Natural killer cell (primary cell): ENCODE data around the gene PPP4C. TPM values are rescaled to one million over a fixed set of nuclear protein-coding genes. Genes with fewer than 3 reads are reported as not detected.

ENCODE experiments used
- ATAC-seq, 3 donors: fragments of 150-1000 bp in 2 of 3; fragments of 200-7000 bp in 1 of 3; cut with Tn5 transposase; 1 replicate in 1 of 3; 2 replicates in 2 of 3; pipeline ENCODE4 v1.10.0; 2021; ENCODE audit warnings: mild to moderate bottlenecking in 2 of 3, moderate library complexity in 2 of 3
- DNase-seq, 2 donors: peaks; one replicate each; pipeline versions ENCODE4 v3.0.0 to v3.0.0-alpha.2; 2013 to 2021; ENCODE audit warnings: mixed read lengths in 1 of 2
- H3K27ac ChIP-seq: one replicate; pipeline ENCODE4 v1.5.1; 2013; ENCODE audit warnings: mild to moderate bottlenecking, low read length
- H3K27me3 ChIP-seq: one replicate; pipeline ENCODE4 v1.6.1; 2013; ENCODE audit warnings: low read length; ENCODE audit not compliant: control insufficient read depth, insufficient read depth
- H3K36me3 ChIP-seq: one replicate; pipeline ENCODE4 v1.6.1; 2013; ENCODE audit warnings: low read length; ENCODE audit not compliant: control insufficient read depth, insufficient read depth
- H3K4me1 ChIP-seq: one replicate; pipeline ENCODE4 v1.6.1; 2013; ENCODE audit warnings: low read length; ENCODE audit not compliant: control insufficient read depth, insufficient read depth
- H3K4me3 ChIP-seq: one replicate; pipeline ENCODE4 v1.5.1; 2013; ENCODE audit warnings: low read length
- H3K9me3 ChIP-seq: one replicate; pipeline ENCODE4 v1.6.1; 2013; ENCODE audit warnings: low read length; ENCODE audit not compliant: control insufficient read depth, insufficient read depth
- H3K27ac Mint-ChIP-seq, 2 donors: one replicate each; pipeline ENCODE4 v1.8.0; 2022; ENCODE audit warnings: mild to moderate bottlenecking in 2 of 2, mixed read lengths in 2 of 2, moderate library complexity in 1 of 2
- H3K27me3 Mint-ChIP-seq, 2 donors: one replicate each; pipeline ENCODE4 v1.8.0; 2022; ENCODE audit warnings: low read depth in 2 of 2, mixed read lengths in 2 of 2
- H3K36me3 Mint-ChIP-seq: one replicate; pipeline ENCODE4 v1.8.0; 2022; ENCODE audit warnings: mixed read lengths
- H3K4me1 Mint-ChIP-seq, 2 donors: one replicate each; pipeline ENCODE4 v1.8.0; 2022; ENCODE audit warnings: mixed read lengths in 2 of 2
- H3K4me3 Mint-ChIP-seq: one replicate; pipeline ENCODE4 v1.8.0; 2022; ENCODE audit warnings: mild to moderate bottlenecking, moderate library complexity, mixed read lengths
- H3K9me3 Mint-ChIP-seq, 2 donors: one replicate each; pipeline ENCODE4 v1.8.0; 2022; ENCODE audit warnings: mixed read lengths in 2 of 2
- CTCF ChIP-seq: fragments of 200-600 bp; IDR thresholded peaks from one replicate; pipeline ENCODE4 v1.8.0; 2022; ENCODE audit warnings: antibody characterized with exemption
- WGBS: methylation state at CpG from one replicate; pipeline ENCODE4 v1.1.7; 2013; ENCODE audit warnings: missing lambda C conversion rate; ENCODE audit not compliant: insufficient coverage; 5-methylcytosine and 5-hydroxymethylcytosine counted together
- intact Hi-C: fragments of 100-400 bp; cut with micrococcal nuclease; formaldehyde crosslinking; loops from one replicate; pipeline ENCODE4 v1.14.2; 2022
- total RNA-seq, 4 donors: library from RNA; stranded (reverse); fragments of 120-200 nt in 1 of 4; gene quantifications; one replicate each; pipeline versions ENCODE4 v1.2.3 to v1.2.4, GENCODE V29; 2013 to 2022

Gene PPP4C
- total RNA-seq, 3 donors from 2014 or later (not counting 1 experiment from before 2014, with no cell fraction given): 119 to 132 (median 130) TPM

GRCh38 chr16:30076276-30076791 is 540 bp downstream of the PPP4C start:
- H3K27ac Mint-ChIP-seq: peak overlapping the region; percentile 94 to 95
- H3K27ac ChIP-seq: peak overlapping the region; percentile 83
- 1% methylated on average over 33 of the region's 33 CpGs for WGBS
- intact Hi-C loops: no loop called here
- no peaks in the 10 kb centered on the region for H3K9me3 ChIP-seq
- peak in 1 of 2 donors; percentile 52 for DNase-seq
- H3K36me3 ChIP-seq: peaks cover 39% of the 10 kb centered on the region
- H3K9me3 Mint-ChIP-seq: no peaks in the 10 kb centered on the region
- ATAC-seq: peak; percentile 43 to 57 (median 49)
- H3K4me3 Mint-ChIP-seq: peak overlapping the region; percentile 98
- peak overlapping the region; percentile 89 for H3K4me3 ChIP-seq
- H3K36me3 Mint-ChIP-seq: no peaks in the 10 kb centered on the region
- peaks cover 37% of the 10 kb centered on the region for H3K4me1 ChIP-seq
- peaks cover 22 to 47% of the 10 kb centered on the region in 2 donors for H3K4me1 Mint-ChIP-seq
- no peak for TF ChIP-seq CTCF
- H3K27me3 Mint-ChIP-seq: no peaks in the 10 kb centered on the region
- H3K27me3 ChIP-seq: no peaks in the 10 kb centered on the region

- no peak for ATAC-seq
- no peaks in the 10 kb centered on the region for H3K27me3 Mint-ChIP-seq
- H3K4me3 ChIP-seq: no peak overlapping the region
- 80% methylated on average over 6 of the region's 6 CpGs for WGBS
- no peak for DNase-seq
- H3K27ac Mint-ChIP-seq: peak overlapping the region; percentile 94 to 95
- no peaks in the 10 kb centered on the region for H3K9me3 Mint-ChIP-seq
- H3K4me3 Mint-ChIP-seq: peak overlapping the region; percentile 98
- no peaks in the 10 kb centered on the region for H3K27me3 ChIP-seq
- peaks cover 22 to 53% of the 10 kb centered on the region in 2 donors for H3K4me1 Mint-ChIP-seq
- H3K36me3 ChIP-seq: peaks cover 36% of the 10 kb centered on the region
- no peak for TF ChIP-seq CTCF
- no peak overlapping the region for H3K27ac ChIP-seq
- peaks cover 37% of the 10 kb centered on the region for H3K4me1 ChIP-seq
- no peaks in the 10 kb centered on the region for H3K36me3 Mint-ChIP-seq
- intact Hi-C loops: no loop called here
- no peaks in the 10 kb centered on the region for H3K9me3 ChIP-seq
Measured at GRCh38 chr16:30077656-30078055, 1.9 kb downstream of the PPP4C start.

GRCh38 chr16:30078744-30079143 is 3.0 kb downstream of the PPP4C start:
- Mint-ChIP-seq H3K36me3 (no peaks in the 10 kb centered on the region), H3K9me3 (no peaks in the 10 kb centered on the region), H3K4me1 (peaks cover 22 to 59% of the 10 kb centered on the region in 2 donors), H3K4me3 (no peak overlapping the region), H3K27me3 (no peaks in the 10 kb centered on the region), H3K27ac (peak overlapping the region in 1 of 2 donors; percentile 95)
- Histone ChIP-seq H3K27ac (no peak overlapping the region), H3K9me3 (no peaks in the 10 kb centered on the region), H3K36me3 (peaks cover 47% of the 10 kb centered on the region), H3K27me3 (no peaks in the 10 kb centered on the region), H3K4me1 (peaks cover 37% of the 10 kb centered on the region), H3K4me3 (no peak overlapping the region)
- intact Hi-C loops: no loop called here
- DNase-seq (no peak), ATAC-seq (no peak)
- WGBS: 95% methylated on average over 7 of the region's 7 CpGs
- TF ChIP-seq CTCF: no peak

- 97% methylated on average over 7 of the region's 7 CpGs for WGBS
- H3K4me1 ChIP-seq: peaks cover 37% of the 10 kb centered on the region
- no peak for TF ChIP-seq CTCF
- H3K27ac ChIP-seq: no peak overlapping the region
- H3K36me3 ChIP-seq: peaks cover 54% of the 10 kb centered on the region
- ATAC-seq (no peak), DNase-seq (no peak)
- intact Hi-C loops: no loop called here
- peaks cover 22 to 59% of the 10 kb centered on the region in 2 donors for H3K4me1 Mint-ChIP-seq
- H3K4me3 ChIP-seq: no peak overlapping the region
- H3K27me3 Mint-ChIP-seq: no peaks in the 10 kb centered on the region
- H3K4me3 Mint-ChIP-seq: peak overlapping the region; percentile 28
- H3K9me3 Mint-ChIP-seq: no peaks in the 10 kb centered on the region
- no peaks in the 10 kb centered on the region for H3K9me3 ChIP-seq
- H3K27me3 ChIP-seq: no peaks in the 10 kb centered on the region
- H3K27ac Mint-ChIP-seq: peak overlapping the region in 1 of 2 donors; percentile 14
- no peaks in the 10 kb centered on the region for H3K36me3 Mint-ChIP-seq
Measured at GRCh38 chr16:30079480-30079879, 3.7 kb downstream of the PPP4C start.
